A673 (cell line): ENCODE data around the gene TPX2. TPM values are rescaled to one million over a fixed set of nuclear protein-coding genes. Genes with fewer than 3 reads are reported as not detected.

ENCODE experiments used
- BruUV-seq: library from RNA; stranded (reverse); fragments of 400-500 nt; replicated peaks from 2 replicates; lab custom pipeline; 2021; lab: Mats Ljungman, UMichigan
- CTCF ChIA-PET: fragments of 300-600 bp; sonication (Branson Sonifier 250); formaldehyde crosslinking; loops from one replicate; lab custom pipeline; 2022; ENCODE audit warnings: antibody characterized with exemption; lab: Charles Lee
- POLR2A ChIA-PET: fragments of 300-600 bp; sonication (Branson Sonifier 250); formaldehyde crosslinking; loops from one replicate; lab custom pipeline; 2022; ENCODE audit warnings: antibody characterized with exemption; ENCODE audit not compliant: low non-redundant PET; lab: Charles Lee
- DNase-seq: peaks from one replicate; pipeline ENCODE4 v3.0.0-alpha.2; 2015; ENCODE audit warnings: low spot score
- H3K27ac ChIP-seq: fragments of 200-600 bp; sonication (generic); 2 replicates; pipeline ENCODE4 v1.5.1; 2016; ENCODE audit warnings: mixed run types, low read depth, mild to moderate bottlenecking, mixed read lengths, antibody characterized with exemption, low read length; ENCODE audit not compliant: poor library complexity, severe bottlenecking
- H3K27me3 ChIP-seq: fragments of 200-600 bp; sonication (generic); replicated peaks from 2 replicates; pipeline ENCODE4 v1.6.1; 2017; ENCODE audit warnings: mixed run types, low read depth, mild to moderate bottlenecking, mixed read lengths, antibody characterized with exemption, low read length; ENCODE audit not compliant: insufficient read depth, poor library complexity
- H3K36me3 ChIP-seq: fragments of 200-600 bp; sonication (generic); 2 replicates; pipeline ENCODE4 v1.6.1; 2016; ENCODE audit warnings: mixed run types, mild to moderate bottlenecking, mixed read lengths, antibody characterized with exemption, low read length; ENCODE audit not compliant: insufficient read depth, poor library complexity, severe bottlenecking
- H3K4me1 ChIP-seq: fragments of 200-600 bp; sonication (generic); 2 replicates; pipeline ENCODE4 v1.6.1; 2017; ENCODE audit warnings: mixed run types, mild to moderate bottlenecking, mixed read lengths, antibody characterized with exemption, low read length; ENCODE audit not compliant: insufficient read depth, poor library complexity, severe bottlenecking
- H3K4me3 ChIP-seq: fragments of 200-600 bp; sonication (generic); 2 replicates; pipeline ENCODE4 v1.5.1; 2016; ENCODE audit warnings: low read depth, mixed run types, mild to moderate bottlenecking, mixed read lengths, low read length; ENCODE audit not compliant: poor library complexity, severe bottlenecking
- H3K9me3 ChIP-seq: fragments of 200-600 bp; sonication (generic); 2 replicates; pipeline ENCODE4 v1.6.1; 2016; ENCODE audit warnings: mixed run types, low read depth, mild to moderate bottlenecking, mixed read lengths, antibody characterized with exemption, low read length; ENCODE audit not compliant: poor library complexity, severe bottlenecking
- EZH2 ChIP-seq: fragments of 200-600 bp; sonication (generic); IDR thresholded peaks from 2 replicates; pipeline ENCODE4 v1.6.1; 2017; ENCODE audit warnings: borderline replicate concordance, low read depth, mild to moderate bottlenecking, mixed read lengths, antibody characterized with exemption, low read length; ENCODE audit not compliant: poor library complexity, severe bottlenecking
- intact Hi-C: fragments of 100-400 bp; cut with micrococcal nuclease; formaldehyde crosslinking; loops from one replicate; pipeline ENCODE4 v1.10.0; 2022; ENCODE audit not compliant: unreplicated experiment
- total RNA-seq: library from RNA; stranded (reverse); gene quantifications from 2 replicates; pipeline ENCODE4 v1.2.3, GENCODE V29; 2021
- TF ChIP-seq, protein P1 (sequence below): fragments of 300-800, 200-600 bp; sonication (generic); conservative IDR thresholded peaks from 2 replicates; pipeline ENCODE4 v1.5.1; 2017; ENCODE audit warnings: low read depth, mild to moderate bottlenecking, antibody characterized with exemption, low read length, moderate library complexity, mixed read lengths

The TPX2 gene
- total RNA-seq, 1 experiment from 2014 or later, result 187 TPM

DNA sequence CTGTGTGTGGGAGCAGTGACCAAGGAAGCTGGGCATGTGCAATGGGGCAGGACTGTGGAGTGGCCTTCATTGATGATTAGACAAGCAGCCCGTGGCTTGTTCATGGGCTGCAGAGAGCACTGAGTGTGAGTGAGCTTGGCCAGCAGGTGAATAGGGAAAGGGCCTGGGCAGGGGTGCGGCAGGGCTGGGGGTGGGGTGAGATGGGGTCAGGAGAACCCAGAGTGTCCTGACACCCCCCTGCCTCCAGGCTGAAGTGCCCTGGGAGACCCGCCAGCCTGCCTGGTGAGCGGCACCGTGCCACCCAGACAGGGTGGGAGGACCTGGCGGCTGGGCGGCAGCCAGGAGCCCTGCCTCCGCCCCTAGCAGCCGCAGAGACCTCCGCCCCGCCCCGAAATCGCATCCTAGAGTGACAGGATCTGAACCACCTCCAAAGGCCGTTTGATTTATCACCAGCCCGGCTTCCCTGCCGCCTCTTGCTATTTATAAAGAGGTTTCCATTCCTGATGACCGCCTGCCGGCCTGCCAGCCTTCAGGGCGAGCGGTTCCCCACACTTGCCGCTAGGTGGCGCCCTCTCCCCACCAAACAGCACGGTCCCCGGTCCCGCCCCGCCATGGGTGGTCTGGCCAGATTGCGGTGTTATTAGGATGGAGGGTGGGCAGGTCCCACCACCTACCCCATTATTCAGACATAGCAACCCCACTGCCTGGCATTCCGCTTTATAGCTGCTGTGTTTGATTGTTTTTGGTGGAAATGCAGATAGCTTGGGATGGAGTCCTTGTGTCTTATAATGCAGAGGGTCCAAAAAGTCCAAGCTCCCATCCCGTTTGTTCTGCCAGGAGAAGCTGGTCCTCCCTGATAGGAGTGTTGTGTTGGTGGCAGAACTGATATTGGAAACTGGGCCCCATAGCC, 83.6 kb downstream of the TPX2 start:
- no peaks in the 10 kb centered on the region for H3K36me3 ChIP-seq
- POLR2A ChIA-PET, result no interaction called here
- no peaks in the 10 kb centered on the region for H3K9me3 ChIP-seq
- intact Hi-C loops, result loop anchor here (1.0 to 10.0 kb wide), 4 partner anchors 24 to 832 kb away; no protein-coding TSS in a partner anchor
- no peak overlapping the region for H3K4me3 ChIP-seq
- TF ChIP-seq, protein P1, sequence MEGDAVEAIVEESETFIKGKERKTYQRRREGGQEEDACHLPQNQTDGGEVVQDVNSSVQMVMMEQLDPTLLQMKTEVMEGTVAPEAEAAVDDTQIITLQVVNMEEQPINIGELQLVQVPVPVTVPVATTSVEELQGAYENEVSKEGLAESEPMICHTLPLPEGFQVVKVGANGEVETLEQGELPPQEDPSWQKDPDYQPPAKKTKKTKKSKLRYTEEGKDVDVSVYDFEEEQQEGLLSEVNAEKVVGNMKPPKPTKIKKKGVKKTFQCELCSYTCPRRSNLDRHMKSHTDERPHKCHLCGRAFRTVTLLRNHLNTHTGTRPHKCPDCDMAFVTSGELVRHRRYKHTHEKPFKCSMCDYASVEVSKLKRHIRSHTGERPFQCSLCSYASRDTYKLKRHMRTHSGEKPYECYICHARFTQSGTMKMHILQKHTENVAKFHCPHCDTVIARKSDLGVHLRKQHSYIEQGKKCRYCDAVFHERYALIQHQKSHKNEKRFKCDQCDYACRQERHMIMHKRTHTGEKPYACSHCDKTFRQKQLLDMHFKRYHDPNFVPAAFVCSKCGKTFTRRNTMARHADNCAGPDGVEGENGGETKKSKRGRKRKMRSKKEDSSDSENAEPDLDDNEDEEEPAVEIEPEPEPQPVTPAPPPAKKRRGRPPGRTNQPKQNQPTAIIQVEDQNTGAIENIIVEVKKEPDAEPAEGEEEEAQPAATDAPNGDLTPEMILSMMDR, result peak; percentile 99
- TF ChIP-seq EZH2, result no peak
- no TSS peak for BruUV-seq
- H3K27ac ChIP-seq, result no peak overlapping the region
- CTCF ChIA-PET, result interaction anchor here (0.6 to 2.2 kb wide), 3 partner anchors 24 to 269 kb away, joined by 4 to 11 read pairs (median 4); no protein-coding TSS in a partner anchor
- no peaks in the 10 kb centered on the region for H3K27me3 ChIP-seq
- peak; percentile 77 for DNase-seq
- peaks cover 9% of the 10 kb centered on the region for H3K4me1 ChIP-seq

DNA sequence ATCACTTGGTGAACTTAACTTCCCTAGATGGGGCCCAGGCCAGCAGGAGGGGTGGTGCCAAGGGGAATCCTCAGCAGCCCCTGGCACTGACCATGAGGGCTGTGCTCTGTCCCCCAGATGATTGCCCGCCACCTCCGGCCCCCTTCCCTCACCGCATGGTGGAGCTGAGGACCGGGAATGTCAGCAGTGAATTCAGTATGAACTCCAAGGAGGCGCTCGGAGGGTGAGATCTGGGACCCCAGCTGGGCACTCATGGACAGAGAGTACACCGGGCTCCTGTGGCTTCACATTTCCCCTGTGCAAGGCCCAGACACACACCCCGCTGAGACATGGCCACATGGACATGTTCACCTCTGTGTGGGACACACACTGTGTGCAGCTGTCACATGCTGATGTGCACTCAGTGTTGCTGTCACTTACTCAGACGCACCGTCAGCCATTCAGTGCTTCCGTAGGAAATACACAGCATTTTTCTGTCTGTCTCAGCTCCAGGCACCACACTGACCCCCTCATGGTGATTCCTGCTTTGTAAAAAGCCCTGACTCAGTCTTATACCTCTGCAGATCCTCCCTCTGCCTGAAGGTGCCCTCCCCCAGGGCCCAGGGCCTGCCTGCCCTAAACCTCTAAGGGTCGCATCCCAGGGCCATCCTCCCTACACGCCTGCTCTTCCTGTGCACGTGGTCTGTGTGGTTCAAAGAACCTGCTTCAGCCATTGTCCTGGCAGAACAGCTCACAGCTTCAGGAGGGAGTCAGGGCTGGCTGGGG, 84.5 kb downstream of the TPX2 start:
- Histone ChIP-seq H3K4me3 (no peak overlapping the region), H3K27ac (no peak overlapping the region), H3K4me1 (peaks cover 9% of the 10 kb centered on the region), H3K27me3 (no peaks in the 10 kb centered on the region), H3K9me3 (no peaks in the 10 kb centered on the region), H3K36me3 (no peaks in the 10 kb centered on the region)
- intact Hi-C loops, result loop anchor here (1.0 to 10.0 kb wide), 4 partner anchors 23 to 831 kb away; no protein-coding TSS in a partner anchor
- ChIA-PET CTCF (interaction anchor here (0.6 to 2.2 kb wide), 3 partner anchors 23 to 268 kb away, joined by 4 to 11 read pairs (median 4); no protein-coding TSS in a partner anchor), POLR2A (no interaction called here)
- TF ChIP-seq, protein P1, result no peak
- no peak for TF ChIP-seq EZH2
- DNase-seq, result no peak
- BruUV-seq, result no TSS peak

DNA sequence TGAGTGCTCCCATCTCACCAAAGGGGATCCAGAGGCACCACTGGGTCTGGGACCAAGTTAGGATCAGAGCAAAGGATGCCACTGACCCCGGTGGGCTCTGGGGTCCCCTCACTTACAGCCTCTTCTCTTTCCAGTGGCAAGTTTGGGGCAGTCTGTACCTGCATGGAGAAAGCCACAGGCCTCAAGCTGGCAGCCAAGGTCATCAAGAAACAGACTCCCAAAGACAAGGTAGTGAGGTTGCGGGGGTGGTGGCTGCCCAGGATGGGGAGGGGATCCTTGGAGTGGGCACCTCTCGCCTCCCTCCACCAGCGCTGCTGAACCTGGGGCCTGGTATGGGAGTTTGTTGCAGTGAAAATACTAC, 85.0 kb downstream of the TPX2 start:
- no TSS peak for BruUV-seq
- no peaks in the 10 kb centered on the region for H3K27me3 ChIP-seq
- TF ChIP-seq, protein P1, result no peak
- no peak for TF ChIP-seq EZH2
- no peak overlapping the region for H3K4me3 ChIP-seq
- ChIA-PET POLR2A (no interaction called here), CTCF (interaction anchor here (2.2 kb wide), 1 partner anchor 22 kb away, joined by 11 read pairs; no protein-coding TSS in a partner anchor)
- H3K4me1 ChIP-seq, result peaks cover 9% of the 10 kb centered on the region
- no peak for DNase-seq
- no peak overlapping the region for H3K27ac ChIP-seq
- H3K36me3 ChIP-seq, result no peaks in the 10 kb centered on the region
- intact Hi-C loops, result loop anchor here (10.0 kb wide), 1 partner anchor 831 kb away; no protein-coding TSS in a partner anchor
- no peaks in the 10 kb centered on the region for H3K9me3 ChIP-seq
